KBM-7 (cell line): ENCODE measurements around the gene DTX1.

ENCODE experiments used
- DNase-seq: peaks from one replicate; pipeline ENCODE4 v3.0.0-alpha.2; 2015
- in situ Hi-C: fragments of 300-500 bp; cut with MboI; formaldehyde crosslinking; loops from 2 replicates; pipeline ENCODE4 v1.14.3; 2020; ENCODE audit warnings: low sequenced_read_pairs, low pct_unique_long_range_greater_than_20kb, mixed read lengths

Gene DTX1

GRCh38 chr12:113144806-113145205 lies 88.3 kb downstream of the DTX1 start:
- in situ Hi-C loops, result no loop called here
- DNase-seq, result no peak

- in situ Hi-C loops, result no loop called here
- no peak for DNase-seq
Measured at GRCh38 chr12:113145720-113146551, 89.4 kb downstream of the DTX1 start.

- in situ Hi-C loops, result no loop called here
- no peak for DNase-seq
Measured at GRCh38 chr12:113146999-113147398, 90.5 kb downstream of the DTX1 start.
